ENCODE data around the gene MUC12. TPM values are rescaled to one million over a fixed set of nuclear protein-coding genes. Genes with fewer than 3 reads are reported as not detected.
A peak's percentile ranks its signal among the peaks of the same experiment; 100 is the strongest.

MUC12 gene
- total RNA-seq, 4 donors from 2014 or later = 1.4 TPM; not detected in 3

DNA sequence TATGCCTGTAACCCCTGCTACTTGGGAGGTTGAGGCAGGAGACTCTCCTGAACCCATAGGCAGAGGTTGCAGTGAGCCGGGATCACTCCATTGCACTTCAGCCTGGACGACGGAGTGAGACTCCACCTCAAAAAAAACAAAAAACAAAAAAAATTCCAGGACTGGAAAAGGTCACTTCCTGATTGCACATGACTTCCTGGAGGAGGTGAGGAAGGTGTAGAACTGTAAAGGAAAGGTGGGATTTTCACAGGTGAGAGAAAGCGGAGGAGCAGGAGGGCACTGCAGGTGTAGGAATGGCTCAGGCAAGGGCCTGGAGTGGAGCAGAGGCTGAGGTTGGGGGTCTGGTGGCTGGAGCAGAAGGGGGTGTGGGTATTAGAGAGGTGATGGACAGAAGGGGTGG is 23.3 kb upstream of the MUC12 start:
- TF ChIP-seq POLR2A (IDR thresholded peaks at IDR 0.05) (no peak), CTCF (IDR thresholded peaks at IDR 0.05 in 4 of 5, conservative IDR thresholded peaks at IDR 0.05 in 1 of 5) (no peak)
- no peaks in the 10 kb centered on the region for H3K9me3 ChIP-seq
- no peak for DNase-seq
- in situ Hi-C loops (cut with MboI; ENCODE audit: low sequenced_read_pairs in 4 of 4) = no loop called here
- ATAC-seq = no peak
- no peak overlapping the region for H3K4me3 ChIP-seq
- intact Hi-C loops (cut with DNase I; ENCODE audit: low total_unique reads) = no loop called here
- H3K27ac ChIP-seq = peak overlapping the region in 1 of 4 donors; percentile 34
- H3K4me1 ChIP-seq = no peaks in the 10 kb centered on the region
- peaks cover 0 to 4% (median 4%) of the 10 kb centered on the region in 3 donors for H3K27me3 ChIP-seq
- H3K36me3 ChIP-seq = no peaks in the 10 kb centered on the region

GRCh38 chr7:100946766-100947365 is 22.5 kb upstream of the MUC12 start:
- peak overlapping the region in 3 of 4 donors; percentile 13 to 54 (median 36) for H3K27ac ChIP-seq
- in situ Hi-C loops (cut with MboI; ENCODE audit: low sequenced_read_pairs in 4 of 4) = no loop called here
- H3K36me3 ChIP-seq = no peaks in the 10 kb centered on the region
- TF ChIP-seq CTCF (IDR thresholded peaks at IDR 0.05 in 4 of 5, conservative IDR thresholded peaks at IDR 0.05 in 1 of 5) (no peak), POLR2A (IDR thresholded peaks at IDR 0.05) (no peak)
- DNase-seq (no peak), ATAC-seq (no peak)
- H3K4me1 ChIP-seq = no peaks in the 10 kb centered on the region
- intact Hi-C loops (cut with DNase I; ENCODE audit: low total_unique reads) = no loop called here
- H3K9me3 ChIP-seq = no peaks in the 10 kb centered on the region
- H3K4me3 ChIP-seq = no peak overlapping the region
- peaks cover 2 to 4% (median 4%) of the 10 kb centered on the region in 3 donors for H3K27me3 ChIP-seq

- Histone ChIP-seq H3K9me3 (no peaks in the 10 kb centered on the region), H3K27me3 (peaks cover 3 to 10% (median 4%) of the 10 kb centered on the region in 3 donors), H3K4me3 (no peak overlapping the region), H3K27ac (peak overlapping the region in 3 of 4 donors; percentile 36 to 54 (median 38)), H3K4me1 (no peaks in the 10 kb centered on the region), H3K36me3 (no peaks in the 10 kb centered on the region)
- no peak for ATAC-seq
- intact Hi-C loops (cut with DNase I; ENCODE audit: low total_unique reads) = no loop called here
- no peak for DNase-seq
- TF ChIP-seq POLR2A (IDR thresholded peaks at IDR 0.05) (no peak), CTCF (IDR thresholded peaks at IDR 0.05 in 4 of 5, conservative IDR thresholded peaks at IDR 0.05 in 1 of 5) (no peak)
- in situ Hi-C loops (cut with MboI; ENCODE audit: low sequenced_read_pairs in 4 of 4) = no loop called here
Observed at GRCh38 chr7:100947792-100948191, 21.6 kb upstream of the MUC12 start.

- H3K9me3 ChIP-seq = no peaks in the 10 kb centered on the region
- peaks cover 3 to 10% (median 4%) of the 10 kb centered on the region in 3 donors for H3K27me3 ChIP-seq
- in situ Hi-C loops (cut with MboI; ENCODE audit: low sequenced_read_pairs in 4 of 4) (no loop called here), intact Hi-C loops (cut with DNase I; ENCODE audit: low total_unique reads) (no loop called here)
- DNase-seq = no peak
- no peaks in the 10 kb centered on the region for H3K4me1 ChIP-seq
- TF ChIP-seq CTCF (IDR thresholded peaks at IDR 0.05 in 4 of 5, conservative IDR thresholded peaks at IDR 0.05 in 1 of 5) (no peak), POLR2A (IDR thresholded peaks at IDR 0.05) (no peak)
- peak; percentile 30 to 51 for ATAC-seq
- H3K27ac ChIP-seq = peak within 1 kb of the TSS; percentile 30 to 68 (median 54)
- H3K36me3 ChIP-seq = no peaks in the 10 kb centered on the region
- peak within 1 kb of the TSS in 2 of 4 donors; percentile 31 to 36 for H3K4me3 ChIP-seq
Observed at GRCh38 chr7:100949227-100949932, 20.0 kb upstream of the MUC12 start, which contains the start of gene MUC3A. TSS of gene MUC3A (plus strand) at chr7:100949534. CDS start at chr7:100949625, 91 bp downstream.

Measured in gastrocnemius medialis (tissue), 4 donors.